ENCODE results near the gene CTNNA2.

GRCh38 chr2:80153151-80153550 is 640.3 kb downstream of the CTNNA2 start:
- TF ChIP-seq CTCF (IDR thresholded peaks at IDR 0.05) = no peak
- TF ChIP-seq POLR2A (IDR thresholded peaks at IDR 0.05) = no peak
- no peak for TF ChIP-seq EP300 (IDR thresholded peaks at IDR 0.05)
